HepG2 (cell line): ENCODE measurements around the gene YY1. TPM values are rescaled to one million over a fixed set of nuclear protein-coding genes. Genes with fewer than 3 reads are reported as not detected.

Source experiments
- KAT7 ChIP-seq: IDR thresholded peaks from 2 replicates; pipeline ENCODE4 v1.6.1; 2018; ENCODE audit warnings: borderline replicate concordance, missing compliant biosample characterization
- PAF1 ChIP-seq: IDR thresholded peaks from 2 replicates; pipeline ENCODE4 v1.6.1; 2016; ENCODE audit warnings: missing genetic modification reagents, missing compliant biosample characterization
- RCOR2 ChIP-seq: IDR thresholded peaks from 2 replicates; pipeline ENCODE4 v1.6.1; 2016; ENCODE audit warnings: missing biosample characterization, missing genetic modification reagents
- RELA ChIP-seq: sonication (generic); formaldehyde crosslinking; IDR thresholded peaks from 2 replicates; pipeline ENCODE4 v1.4.0; 2020; ENCODE audit warnings: missing genetic modification reagents
- SIN3B ChIP-seq: fragments of 150-350 bp; IDR thresholded peaks from 2 replicates; pipeline ENCODE4 v1.6.1; 2014; ENCODE audit warnings: low read length
- ZBTB40 ChIP-seq, 2 experiments: fragments of 450-650 bp in 1 of 2; sonication (generic) in 1 of 2; formaldehyde crosslinking in 1 of 2; IDR thresholded peaks; 2 replicates each; pipeline versions ENCODE4 v1.6.1 to v1.8.0; 2016 to 2022; ENCODE audit warnings: antibody characterized with exemption in 1 of 2, mild to moderate bottlenecking in 1 of 2, missing genetic modification reagents in 1 of 2
- ZNF264 ChIP-seq: sonication (generic); formaldehyde crosslinking; IDR thresholded peaks from 2 replicates; pipeline ENCODE4 v1.4.0; 2020; ENCODE audit warnings: missing genetic modification reagents
- polyA plus RNA-seq, 8 experiments: library from polyadenylated mRNA; depleted of rRNA in 3 of 8; stranded (reverse) in 7 of 8; unstranded in 1 of 8; fragments of >200 nt; fragmentation: Illumina TruSeq in 4 of 8; extraction: Trizol in 4 of 8; gene quantifications; 2 replicates each; pipeline versions ENCODE4 v1.2.1 to v1.2.3, GENCODE V29; 2011 to 2016; ENCODE audit warnings: low read depth in 4 of 8, missing spikeins in 1 of 8, mixed read lengths in 1 of 8; ENCODE audit not compliant: insufficient read depth in 1 of 8
- total RNA-seq, 5 experiments: library from RNA; depleted of rRNA; stranded (reverse); fragments of >200 nt; fragmentation: Illumina TruSeq; extraction: Trizol; gene quantifications; 2 replicates each; pipeline ENCODE4 v1.2.3, GENCODE V29; 2016; ENCODE audit warnings: low read depth in 1 of 5
- TF ChIP-seq, protein P1 (sequence below): sonication (generic); formaldehyde crosslinking; IDR thresholded peaks from 2 replicates; pipeline ENCODE4 v1.5.0; 2020; ENCODE audit warnings: missing genetic modification reagents, mild to moderate bottlenecking, borderline replicate concordance
- TF ChIP-seq, protein P2 (sequence below): sonication (generic); formaldehyde crosslinking; IDR thresholded peaks from 2 replicates; pipeline ENCODE4 v1.5.0; 2020; ENCODE audit warnings: mild to moderate bottlenecking, missing genetic modification reagents, borderline replicate concordance

YY1 gene
- total and polyA plus RNA-seq, 2 of the 13 experiments (the other 11 are each of a cell fraction or from before 2014, with no cell fraction given): 29.4 to 68.1 TPM

- TF ChIP-seq ZBTB40 (IDR thresholded peaks at IDR 0.05) (no peak), ZBTB40 (CRISPR knock-in tag; IDR thresholded peaks at IDR 0.05) (no peak), ZNF264 (no peak), RELA (CRISPR knock-in tag) (no peak), PAF1 (CRISPR knock-in tag) (no peak), RCOR2 (CRISPR knock-in tag) (peak; percentile 78), SIN3B (no peak), KAT7 (CRISPR knock-in tag) (no peak)
- TF ChIP-seq, protein P1, sequence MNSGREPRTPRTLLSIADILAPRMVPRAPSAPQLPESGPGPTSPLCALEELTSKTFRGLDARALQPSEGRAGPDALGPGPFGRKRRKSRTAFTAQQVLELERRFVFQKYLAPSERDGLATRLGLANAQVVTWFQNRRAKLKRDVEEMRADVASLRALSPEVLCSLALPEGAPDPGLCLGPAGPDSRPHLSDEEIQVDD (CRISPR knock-in tag): no peak
- TF ChIP-seq, protein P2, sequence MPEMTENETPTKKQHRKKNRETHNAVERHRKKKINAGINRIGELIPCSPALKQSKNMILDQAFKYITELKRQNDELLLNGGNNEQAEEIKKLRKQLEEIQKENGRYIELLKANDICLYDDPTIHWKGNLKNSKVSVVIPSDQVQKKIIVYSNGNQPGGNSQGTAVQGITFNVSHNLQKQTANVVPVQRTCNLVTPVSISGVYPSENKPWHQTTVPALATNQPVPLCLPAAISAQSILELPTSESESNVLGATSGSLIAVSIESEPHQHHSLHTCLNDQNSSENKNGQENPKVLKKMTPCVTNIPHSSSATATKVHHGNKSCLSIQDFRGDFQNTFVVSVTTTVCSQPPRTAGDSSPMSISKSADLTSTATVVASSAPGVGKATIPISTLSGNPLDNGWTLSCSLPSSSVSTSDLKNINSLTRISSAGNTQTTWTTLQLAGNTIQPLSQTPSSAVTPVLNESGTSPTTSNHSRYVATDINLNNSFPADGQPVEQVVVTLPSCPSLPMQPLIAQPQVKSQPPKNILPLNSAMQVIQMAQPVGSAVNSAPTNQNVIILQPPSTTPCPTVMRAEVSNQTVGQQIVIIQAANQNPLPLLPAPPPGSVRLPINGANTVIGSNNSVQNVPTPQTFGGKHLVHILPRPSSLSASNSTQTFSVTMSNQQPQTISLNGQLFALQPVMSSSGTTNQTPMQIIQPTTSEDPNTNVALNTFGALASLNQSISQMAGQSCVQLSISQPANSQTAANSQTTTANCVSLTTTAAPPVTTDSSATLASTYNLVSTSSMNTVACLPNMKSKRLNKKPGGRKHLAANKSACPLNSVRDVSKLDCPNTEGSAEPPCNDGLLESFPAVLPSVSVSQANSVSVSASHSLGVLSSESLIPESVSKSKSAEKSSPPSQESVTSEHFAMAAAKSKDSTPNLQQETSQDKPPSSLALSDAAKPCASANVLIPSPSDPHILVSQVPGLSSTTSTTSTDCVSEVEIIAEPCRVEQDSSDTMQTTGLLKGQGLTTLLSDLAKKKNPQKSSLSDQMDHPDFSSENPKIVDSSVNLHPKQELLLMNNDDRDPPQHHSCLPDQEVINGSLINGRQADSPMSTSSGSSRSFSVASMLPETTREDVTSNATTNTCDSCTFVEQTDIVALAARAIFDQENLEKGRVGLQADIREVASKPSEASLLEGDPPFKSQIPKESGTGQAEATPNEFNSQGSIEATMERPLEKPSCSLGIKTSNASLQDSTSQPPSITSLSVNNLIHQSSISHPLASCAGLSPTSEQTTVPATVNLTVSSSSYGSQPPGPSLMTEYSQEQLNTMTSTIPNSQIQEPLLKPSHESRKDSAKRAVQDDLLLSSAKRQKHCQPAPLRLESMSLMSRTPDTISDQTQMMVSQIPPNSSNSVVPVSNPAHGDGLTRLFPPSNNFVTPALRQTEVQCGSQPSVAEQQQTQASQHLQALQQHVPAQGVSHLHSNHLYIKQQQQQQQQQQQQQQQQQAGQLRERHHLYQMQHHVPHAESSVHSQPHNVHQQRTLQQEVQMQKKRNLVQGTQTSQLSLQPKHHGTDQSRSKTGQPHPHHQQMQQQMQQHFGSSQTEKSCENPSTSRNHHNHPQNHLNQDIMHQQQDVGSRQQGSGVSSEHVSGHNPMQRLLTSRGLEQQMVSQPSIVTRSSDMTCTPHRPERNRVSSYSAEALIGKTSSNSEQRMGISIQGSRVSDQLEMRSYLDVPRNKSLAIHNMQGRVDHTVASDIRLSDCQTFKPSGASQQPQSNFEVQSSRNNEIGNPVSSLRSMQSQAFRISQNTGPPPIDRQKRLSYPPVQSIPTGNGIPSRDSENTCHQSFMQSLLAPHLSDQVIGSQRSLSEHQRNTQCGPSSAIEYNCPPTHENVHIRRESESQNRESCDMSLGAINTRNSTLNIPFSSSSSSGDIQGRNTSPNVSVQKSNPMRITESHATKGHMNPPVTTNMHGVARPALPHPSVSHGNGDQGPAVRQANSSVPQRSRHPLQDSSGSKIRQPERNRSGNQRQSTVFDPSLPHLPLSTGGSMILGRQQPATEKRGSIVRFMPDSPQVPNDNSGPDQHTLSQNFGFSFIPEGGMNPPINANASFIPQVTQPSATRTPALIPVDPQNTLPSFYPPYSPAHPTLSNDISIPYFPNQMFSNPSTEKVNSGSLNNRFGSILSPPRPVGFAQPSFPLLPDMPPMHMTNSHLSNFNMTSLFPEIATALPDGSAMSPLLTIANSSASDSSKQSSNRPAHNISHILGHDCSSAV: no peak
Observed at GRCh38 chr14:100203962-100204834, 34.7 kb upstream of the YY1 start (continued).
